ENCODE results near the gene SUCLG2. TPM values are rescaled to one million over a fixed set of nuclear protein-coding genes. Genes with fewer than 3 reads are reported as not detected.

The SUCLG2 gene
- total and polyA plus RNA-seq, 2 of the 4 experiments (the other 2 are of a cell fraction): 26.8 to 34.6 TPM

GRCh38 chr3:67521053-67521646 is 133.3 kb downstream of the SUCLG2 start:
- Histone ChIP-seq H2BK20ac (ENCODE audit: low read depth, low read length) (no peak overlapping the region), H2BK15ac (ENCODE audit: low read depth, low read length) (no peak overlapping the region), H2AFZ (replicated peaks; ENCODE audit: low read length, poor library complexity) (no peak overlapping the region), H4K5ac (ENCODE audit: low read depth, low read length) (no peak overlapping the region), H3K18ac (ENCODE audit: low read depth, low read length) (no peak overlapping the region), H3K9me3 (ENCODE audit: control insufficient read depth, insufficient read depth, low read length) (no peaks in the 10 kb centered on the region), H3K9ac (ENCODE audit: low read depth, low read length) (no peak overlapping the region), H3K4me3 (ENCODE audit: insufficient read depth, low read depth, low read length) (no peak overlapping the region), H2AK5ac (ENCODE audit: low read depth, low read length) (no peak overlapping the region), H3K14ac (replicated peaks; ENCODE audit: low read depth, low read length) (no peak overlapping the region), H3K27me3 (ENCODE audit: control insufficient read depth, insufficient read depth, low read length) (no peaks in the 10 kb centered on the region), H3K27ac (ENCODE audit: insufficient read depth, low read length) (no peak overlapping the region), H3K56ac (ENCODE audit: extremely low read depth, insufficient read depth, low read length) (no peak overlapping the region), H4K8ac (ENCODE audit: low read depth in 2 of 2, low read length in 2 of 2) (no peak overlapping the region), H2BK120ac (ENCODE audit: low read depth, low read length) (no peak overlapping the region), H4K91ac (ENCODE audit: insufficient read depth, low read depth, low read length) (no peak overlapping the region), H3K36me3 (ENCODE audit: control insufficient read depth, insufficient read depth, low read length) (peaks cover 5% of the 10 kb centered on the region), H4K20me1 (ENCODE audit: insufficient read depth, low read length) (no peaks in the 10 kb centered on the region), H3K23ac (ENCODE audit: low read depth, low read length) (no peak overlapping the region), H3K4me1 (ENCODE audit: control insufficient read depth, insufficient read depth, low read length) (no peaks in the 10 kb centered on the region), H2AK9ac (replicated peaks; ENCODE audit: low read depth, low read length, poor library complexity) (no peak overlapping the region), H2BK5ac (ENCODE audit: low read depth, low read length, poor library complexity, severe bottlenecking) (no peak overlapping the region), H3K4me2 (ENCODE audit: low read depth, low read length) (no peak overlapping the region), H3K9me1 (ENCODE audit: insufficient read depth, low read length) (no peaks in the 10 kb centered on the region), H3K4ac (ENCODE audit: low read depth, low read length) (no peak overlapping the region), H3K79me1 (ENCODE audit: low read depth in 1 of 2, low read length in 2 of 2) (peaks cover 3 to 4% of the 10 kb centered on the region in 2 experiments; a peak in 1 of 4 replicates)
- TF ChIP-seq RFX5 (IDR thresholded peaks at IDR 0.05; ENCODE audit: low read depth, low read length) (no peak), USF2 (IDR thresholded peaks at IDR 0.05; ENCODE audit: low read depth, low read length) (no peak), RAD21 (IDR thresholded peaks at IDR 0.05; ENCODE audit: low read length) (no peak), SMC3 (IDR thresholded peaks at IDR 0.05; ENCODE audit: low read depth, low read length) (no peak), BHLHE40 (IDR thresholded peaks at IDR 0.05; ENCODE audit: low read depth, low read length) (no peak), NFE2L2 (IDR thresholded peaks at IDR 0.05; ENCODE audit: low read depth, low read length) (no peak)
- ATAC-seq (ENCODE audit: low read depth): no peak
- intact Hi-C loops (cut with micrococcal nuclease) (no loop called here), in situ Hi-C loops (cut with MboI; ENCODE audit: low sequenced_read_pairs) (no loop called here), dilution Hi-C loops (cut with HindIII; ENCODE audit: low sequenced_read_pairs, unreplicated experiment) (no loop called here)
- ChIA-PET CTCF (no interaction called here), POLR2A (ENCODE audit: unreplicated experiment) (no interaction called here)
- no CpG with 5 or more reads among the region's 5 CpGs for WGBS, 2 experiments (ENCODE audit: extremely low coverage in 2 of 2, insufficient read length in 1 of 2)
- no TSS peak for BruUV-seq (replicated peaks)
- no peak for DNase-seq

All from IMR-90 (cell line).